ENCODE measurements around the gene RAB33B.
A peak's percentile ranks its signal among the peaks of the same experiment; 100 is the strongest.

The RAB33B gene

DNA sequence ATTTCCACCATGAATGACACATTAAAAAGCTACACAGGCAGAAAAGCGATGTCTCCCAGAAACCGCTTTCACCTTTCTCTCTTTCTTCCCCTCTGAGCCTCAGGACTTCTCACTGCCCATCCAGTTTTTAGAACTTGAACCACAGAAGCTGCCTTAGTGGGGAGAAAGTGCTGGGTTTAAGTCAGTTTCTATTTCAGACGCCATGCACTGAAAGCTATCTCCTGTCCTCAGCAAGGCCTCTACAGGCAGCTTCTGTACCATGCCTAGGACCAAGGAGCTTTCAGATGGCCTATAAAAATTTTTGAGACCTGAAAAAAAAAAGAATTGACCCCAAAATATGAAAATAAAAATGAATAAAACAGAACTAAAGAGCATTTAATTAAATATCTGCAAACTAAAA, 34.5 kb downstream of the RAB33B start:
- TF ChIP-seq FOXP2 (optimal IDR thresholded peaks at IDR 0.05; ENCODE audit: control extremely low read depth, extremely low read length, insufficient read depth) (no peak), EZH2 (IDR thresholded peaks at IDR 0.05) (no peak), POLR2AphosphoS5 (IDR thresholded peaks at IDR 0.05; ENCODE audit: borderline replicate concordance, low read depth, low read length) (no peak)
- DNase-seq (ENCODE audit: low read depth, low spot score) = no peak
- Histone ChIP-seq H3K9ac (ENCODE audit: insufficient read length) (no peak overlapping the region), H3K36me3 (ENCODE audit: insufficient read depth, low read length) (no peaks in the 10 kb centered on the region), H3K4me3 (no peak overlapping the region), H3K9me3 (ENCODE audit: low read depth, low read length) (no peaks in the 10 kb centered on the region), H3K27ac (no peak overlapping the region)

- no peak overlapping the region for H3K4me3 ChIP-seq
- no peaks in the 10 kb centered on the region for H3K9me3 ChIP-seq (ENCODE audit: low read depth, low read length)
- DNase-seq (ENCODE audit: low read depth, low spot score) = no peak
- H3K9ac ChIP-seq (ENCODE audit: insufficient read length) = no peak overlapping the region
- TF ChIP-seq FOXP2 (optimal IDR thresholded peaks at IDR 0.05; ENCODE audit: control extremely low read depth, extremely low read length, insufficient read depth) = no peak
- TF ChIP-seq POLR2AphosphoS5 (IDR thresholded peaks at IDR 0.05; ENCODE audit: borderline replicate concordance, low read depth, low read length) = no peak
- TF ChIP-seq EZH2 (IDR thresholded peaks at IDR 0.05) = no peak
- H3K27ac ChIP-seq = no peak overlapping the region
- H3K36me3 ChIP-seq (ENCODE audit: insufficient read depth, low read length) = no peaks in the 10 kb centered on the region
Measured at GRCh38 chr4:139489638-139490037, 35.7 kb downstream of the RAB33B start.

- no peak for DNase-seq (ENCODE audit: low read depth, low spot score)
- Histone ChIP-seq H3K9ac (ENCODE audit: insufficient read length) (no peak overlapping the region), H3K27ac (no peak overlapping the region), H3K36me3 (ENCODE audit: insufficient read depth, low read length) (no peaks in the 10 kb centered on the region), H3K4me3 (no peak overlapping the region), H3K9me3 (ENCODE audit: low read depth, low read length) (no peaks in the 10 kb centered on the region)
- TF ChIP-seq POLR2AphosphoS5 (IDR thresholded peaks at IDR 0.05; ENCODE audit: borderline replicate concordance, low read depth, low read length) = no peak
- TF ChIP-seq EZH2 (IDR thresholded peaks at IDR 0.05) = no peak
- no peak for TF ChIP-seq FOXP2 (optimal IDR thresholded peaks at IDR 0.05; ENCODE audit: control extremely low read depth, extremely low read length, insufficient read depth)
Measured at GRCh38 chr4:139492429-139492828, 38.5 kb downstream of the RAB33B start.

- Histone ChIP-seq H3K36me3 (ENCODE audit: insufficient read depth, low read length) (no peaks in the 10 kb centered on the region), H3K9ac (ENCODE audit: insufficient read length) (no peak overlapping the region), H3K9me3 (ENCODE audit: low read depth, low read length) (no peaks in the 10 kb centered on the region), H3K27ac (no peak overlapping the region), H3K4me3 (no peak overlapping the region)
- TF ChIP-seq EZH2 (IDR thresholded peaks at IDR 0.05) = no peak
- no peak for TF ChIP-seq POLR2AphosphoS5 (IDR thresholded peaks at IDR 0.05; ENCODE audit: borderline replicate concordance, low read depth, low read length)
- TF ChIP-seq FOXP2 (optimal IDR thresholded peaks at IDR 0.05; ENCODE audit: control extremely low read depth, extremely low read length, insufficient read depth) = no peak
- DNase-seq (ENCODE audit: low read depth, low spot score) = no peak
Measured at GRCh38 chr4:139493176-139493575, 39.3 kb downstream of the RAB33B start.

GRCh38 chr4:139499186-139499585, 45.3 kb downstream of the RAB33B start:
- H3K4me3 ChIP-seq = no peak overlapping the region
- TF ChIP-seq FOXP2 (optimal IDR thresholded peaks at IDR 0.05; ENCODE audit: control extremely low read depth, extremely low read length, insufficient read depth) (no peak), POLR2AphosphoS5 (IDR thresholded peaks at IDR 0.05; ENCODE audit: borderline replicate concordance, low read depth, low read length) (no peak), EZH2 (IDR thresholded peaks at IDR 0.05) (no peak)
- DNase-seq (ENCODE audit: low read depth, low spot score) = no peak
- H3K27ac ChIP-seq = peak overlapping the region; percentile 2; the same call in 1 of the 2 replicates
- peaks cover 3% of the 10 kb centered on the region; the same call in 1 of the 2 replicates for H3K36me3 ChIP-seq (ENCODE audit: insufficient read depth, low read length)
- H3K9ac ChIP-seq (ENCODE audit: insufficient read length) = no peak overlapping the region
- H3K9me3 ChIP-seq (ENCODE audit: low read depth, low read length) = no peaks in the 10 kb centered on the region

- Histone ChIP-seq H3K9me3 (ENCODE audit: low read depth, low read length) (no peaks in the 10 kb centered on the region), H3K9ac (ENCODE audit: insufficient read length) (no peak overlapping the region), H3K36me3 (ENCODE audit: insufficient read depth, low read length) (peaks cover 16% of the 10 kb centered on the region), H3K4me3 (no peak overlapping the region), H3K27ac (no peak overlapping the region)
- no peak for DNase-seq (ENCODE audit: low read depth, low spot score)
- no peak for TF ChIP-seq FOXP2 (optimal IDR thresholded peaks at IDR 0.05; ENCODE audit: control extremely low read depth, extremely low read length, insufficient read depth)
- no peak for TF ChIP-seq POLR2AphosphoS5 (IDR thresholded peaks at IDR 0.05; ENCODE audit: borderline replicate concordance, low read depth, low read length)
- TF ChIP-seq EZH2 (IDR thresholded peaks at IDR 0.05) = no peak
Measured at GRCh38 chr4:139501117-139501516, 47.2 kb downstream of the RAB33B start.

DNA sequence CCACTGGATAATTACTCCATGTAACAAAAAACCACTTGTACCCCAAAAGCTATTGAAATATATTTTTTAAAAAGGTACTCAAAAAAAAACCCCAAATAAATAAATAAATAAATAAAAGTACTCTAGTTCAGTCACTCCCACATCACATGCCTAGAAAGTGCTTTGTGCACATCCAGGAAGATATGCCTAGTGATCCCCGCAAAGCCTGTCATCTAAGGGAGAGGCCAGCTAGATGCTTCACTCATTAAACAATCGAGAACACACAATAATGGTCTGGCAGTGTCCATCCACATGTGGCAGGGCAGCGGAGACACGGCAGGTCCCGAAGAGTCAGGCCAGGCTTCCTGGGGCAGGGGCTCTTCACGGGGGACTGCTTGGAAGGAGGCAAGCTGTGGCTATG, 47.6 kb downstream of the RAB33B start:
- Histone ChIP-seq H3K4me3 (no peak overlapping the region), H3K27ac (no peak overlapping the region), H3K36me3 (ENCODE audit: insufficient read depth, low read length) (peaks cover 16% of the 10 kb centered on the region), H3K9me3 (ENCODE audit: low read depth, low read length) (no peaks in the 10 kb centered on the region), H3K9ac (ENCODE audit: insufficient read length) (no peak overlapping the region)
- TF ChIP-seq POLR2AphosphoS5 (IDR thresholded peaks at IDR 0.05; ENCODE audit: borderline replicate concordance, low read depth, low read length) (no peak), EZH2 (IDR thresholded peaks at IDR 0.05) (no peak), FOXP2 (optimal IDR thresholded peaks at IDR 0.05; ENCODE audit: control extremely low read depth, extremely low read length, insufficient read depth) (no peak)
- no peak for DNase-seq (ENCODE audit: low read depth, low spot score)

- Histone ChIP-seq H3K4me3 (no peak overlapping the region), H3K9ac (ENCODE audit: insufficient read length) (no peak overlapping the region), H3K27ac (no peak overlapping the region), H3K36me3 (ENCODE audit: insufficient read depth, low read length) (peaks cover 19% of the 10 kb centered on the region), H3K9me3 (ENCODE audit: low read depth, low read length) (no peaks in the 10 kb centered on the region)
- no peak for DNase-seq (ENCODE audit: low read depth, low spot score)
- TF ChIP-seq POLR2AphosphoS5 (IDR thresholded peaks at IDR 0.05; ENCODE audit: borderline replicate concordance, low read depth, low read length) (no peak), FOXP2 (optimal IDR thresholded peaks at IDR 0.05; ENCODE audit: control extremely low read depth, extremely low read length, insufficient read depth) (no peak), EZH2 (IDR thresholded peaks at IDR 0.05) (no peak)
Measured at GRCh38 chr4:139501927-139502899, 48.3 kb downstream of the RAB33B start.

Measured in SK-N-MC (cell line).